GM12874 (cell line): ENCODE measurements around the gene TMEM9.

Source experiments
- TF ChIP-seq, protein P1 (sequence below): IDR thresholded peaks from 2 replicates; pipeline ENCODE4 v1.5.1; 2011; ENCODE audit warnings: low read depth, mild to moderate bottlenecking, control low read depth, low read length, moderate library complexity; ENCODE audit not compliant: insufficient read depth

TMEM9 gene

DNA sequence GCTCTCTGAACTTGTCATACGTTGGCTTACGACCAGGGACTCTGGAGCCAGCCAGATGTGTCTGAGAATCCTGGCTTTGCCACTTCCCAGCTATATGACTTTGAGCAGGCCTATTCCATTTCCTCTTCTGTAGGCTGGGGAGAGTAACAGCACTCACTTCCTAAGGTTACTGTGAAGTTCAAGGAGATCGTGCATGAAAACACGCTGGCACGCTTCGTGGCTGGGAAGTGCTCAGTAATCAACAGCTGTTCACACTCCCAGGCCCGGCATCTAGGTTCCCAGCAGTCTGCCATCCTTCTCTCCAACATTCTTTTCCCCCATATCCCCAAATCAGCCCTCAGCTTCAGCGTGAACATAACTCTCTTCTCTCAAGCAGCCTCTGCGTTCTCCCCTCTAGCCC is 29.3 kb downstream of the TMEM9 start:
- TF ChIP-seq, protein P1, sequence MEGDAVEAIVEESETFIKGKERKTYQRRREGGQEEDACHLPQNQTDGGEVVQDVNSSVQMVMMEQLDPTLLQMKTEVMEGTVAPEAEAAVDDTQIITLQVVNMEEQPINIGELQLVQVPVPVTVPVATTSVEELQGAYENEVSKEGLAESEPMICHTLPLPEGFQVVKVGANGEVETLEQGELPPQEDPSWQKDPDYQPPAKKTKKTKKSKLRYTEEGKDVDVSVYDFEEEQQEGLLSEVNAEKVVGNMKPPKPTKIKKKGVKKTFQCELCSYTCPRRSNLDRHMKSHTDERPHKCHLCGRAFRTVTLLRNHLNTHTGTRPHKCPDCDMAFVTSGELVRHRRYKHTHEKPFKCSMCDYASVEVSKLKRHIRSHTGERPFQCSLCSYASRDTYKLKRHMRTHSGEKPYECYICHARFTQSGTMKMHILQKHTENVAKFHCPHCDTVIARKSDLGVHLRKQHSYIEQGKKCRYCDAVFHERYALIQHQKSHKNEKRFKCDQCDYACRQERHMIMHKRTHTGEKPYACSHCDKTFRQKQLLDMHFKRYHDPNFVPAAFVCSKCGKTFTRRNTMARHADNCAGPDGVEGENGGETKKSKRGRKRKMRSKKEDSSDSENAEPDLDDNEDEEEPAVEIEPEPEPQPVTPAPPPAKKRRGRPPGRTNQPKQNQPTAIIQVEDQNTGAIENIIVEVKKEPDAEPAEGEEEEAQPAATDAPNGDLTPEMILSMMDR = no peak

DNA sequence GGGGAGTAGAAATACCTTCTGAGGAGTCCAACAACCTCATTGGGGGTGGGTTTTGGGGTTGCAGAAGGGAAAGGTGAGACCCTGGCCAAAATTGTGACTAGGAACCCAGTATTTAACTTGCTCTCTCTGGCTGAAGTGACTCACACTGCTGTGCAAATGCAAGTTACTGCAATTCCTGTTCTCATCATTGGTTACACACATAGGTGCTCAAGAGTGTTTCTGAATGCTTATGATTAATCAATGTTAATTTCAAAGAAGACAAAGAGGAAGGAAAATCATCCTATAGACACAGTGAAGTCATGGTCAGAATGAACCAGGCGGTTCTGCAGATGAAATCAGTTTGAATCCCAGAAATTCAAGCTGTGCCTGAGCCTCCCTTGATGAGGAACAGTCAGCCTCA is 30.4 kb downstream of the TMEM9 start:
- TF ChIP-seq, protein P1 = no peak

DNA sequence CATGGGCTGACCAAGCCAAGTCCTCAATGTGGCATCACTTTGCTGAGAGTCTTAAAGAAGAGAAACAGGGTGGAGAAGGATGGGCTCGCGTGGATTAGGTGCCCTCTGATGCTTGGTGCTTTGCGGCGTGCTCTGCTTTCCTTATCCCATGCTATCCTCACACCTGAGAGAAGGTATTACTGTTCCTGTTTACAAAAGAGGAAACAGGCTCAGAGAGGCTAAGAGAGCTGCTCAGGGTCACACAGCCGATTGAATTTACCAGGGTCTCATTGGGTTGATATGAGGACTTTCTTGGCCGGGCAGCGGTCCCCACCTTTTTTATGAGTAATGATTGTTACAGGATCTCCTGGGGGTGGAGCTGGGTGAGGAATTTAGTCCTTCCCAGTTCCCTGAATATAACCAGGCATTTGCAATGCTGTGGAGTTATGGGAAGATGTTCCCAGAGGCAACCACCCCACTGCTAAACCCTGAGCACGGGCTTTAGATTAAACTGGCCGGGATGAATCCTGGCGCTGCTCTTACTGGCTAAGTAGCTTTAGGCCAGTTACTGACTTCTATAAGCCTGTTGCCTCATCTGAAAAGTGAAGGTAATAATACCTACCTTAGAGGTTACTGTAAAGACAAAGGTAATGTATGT is 31.8 kb downstream of the TMEM9 start:
- TF ChIP-seq, protein P1 = no peak

DNA sequence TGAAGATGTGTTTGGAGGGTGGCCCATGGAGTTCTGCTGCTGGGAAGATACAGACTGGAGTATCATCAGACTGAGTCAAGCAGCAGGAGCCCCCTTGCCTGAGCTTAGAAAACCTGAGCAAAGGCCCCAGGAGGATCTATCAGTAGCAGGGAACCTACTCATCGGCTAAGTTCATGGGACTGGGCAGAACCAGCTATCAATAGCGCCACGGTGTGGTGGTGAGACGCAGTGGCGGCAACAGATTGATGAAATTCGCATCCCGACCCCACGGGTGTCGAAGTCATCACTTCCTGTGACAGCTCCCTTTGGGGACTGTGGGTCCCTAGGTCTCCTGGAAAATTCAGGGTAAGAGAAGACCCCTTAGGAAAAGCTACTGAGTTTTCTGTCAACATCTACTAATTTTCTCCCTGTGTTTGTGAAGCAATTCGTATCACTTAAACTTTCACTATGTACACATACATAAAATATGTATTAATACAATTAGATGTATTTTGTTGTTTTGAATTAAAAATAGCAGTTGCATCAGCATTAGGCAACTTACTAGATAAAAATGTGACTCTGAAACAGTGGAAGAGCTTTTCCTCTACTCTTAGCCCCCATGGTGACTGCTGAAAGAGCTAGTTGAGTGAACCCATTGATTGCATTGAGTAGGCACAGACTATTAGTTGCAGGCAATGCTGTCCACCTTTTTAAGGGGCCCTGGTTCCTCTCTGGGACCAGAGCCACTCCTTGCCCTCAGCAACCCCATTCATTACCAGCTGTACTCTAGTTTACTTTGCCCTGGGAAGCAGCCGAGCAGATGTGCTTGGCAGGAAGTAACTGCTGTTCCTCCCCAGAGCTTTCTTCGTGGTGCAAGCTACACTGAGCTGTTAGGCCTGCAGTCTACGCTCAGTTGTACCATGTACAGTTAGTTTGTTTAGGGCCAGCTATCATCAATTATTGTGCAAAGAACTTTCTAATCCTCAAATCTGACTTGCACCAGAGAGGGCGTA is 34.8 kb downstream of the TMEM9 start:
- TF ChIP-seq, protein P1 = peak; percentile 83

DNA sequence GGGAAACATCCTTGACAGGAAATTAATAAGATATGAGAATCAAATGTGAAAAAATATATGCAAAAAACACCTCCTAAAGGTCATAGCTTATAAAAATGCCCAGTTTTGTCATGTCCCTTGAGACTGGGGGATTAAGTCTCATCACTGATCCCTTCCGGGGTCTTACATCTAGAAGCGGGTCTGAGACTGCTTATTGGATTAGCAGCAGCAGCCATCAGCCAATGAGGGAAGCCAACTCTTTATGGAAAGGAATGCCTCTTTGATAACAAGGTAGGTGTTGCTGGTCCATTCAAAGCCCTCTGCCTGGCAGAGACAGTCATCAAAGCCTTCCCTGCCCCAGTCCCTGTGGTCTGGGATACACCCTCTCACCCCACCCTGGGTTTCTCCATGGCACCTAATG is 38.2 kb downstream of the TMEM9 start:
- TF ChIP-seq, protein P1 = no peak

DNA sequence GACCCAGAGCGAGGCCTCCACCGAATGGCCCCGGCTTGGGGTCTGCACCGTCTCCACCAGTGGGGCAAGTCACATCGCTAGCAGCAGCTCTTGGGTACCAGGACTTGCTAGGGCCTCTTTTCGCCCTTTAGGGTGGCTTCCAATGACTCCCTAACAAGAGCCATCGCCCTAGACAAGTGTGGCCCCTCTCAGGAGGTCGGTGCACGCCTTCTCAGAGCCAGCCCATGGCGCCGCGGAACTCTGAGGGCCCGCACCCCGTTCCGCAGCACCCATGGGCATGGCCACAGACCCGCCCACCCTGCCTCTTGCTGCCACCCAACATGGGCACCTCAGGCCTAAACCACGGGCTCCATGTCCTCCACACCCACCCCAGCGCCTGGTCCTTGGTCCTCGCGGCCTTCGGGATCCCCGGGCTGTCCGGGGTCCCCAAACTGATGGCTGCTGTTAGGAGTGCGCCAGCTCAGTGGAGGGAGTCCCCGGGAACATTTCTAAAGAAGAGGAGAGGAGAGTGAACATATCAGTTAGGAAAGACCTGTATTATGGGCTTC is 38.8 kb downstream of the TMEM9 start:
- TF ChIP-seq, protein P1 = no peak
